CD4-positive, alpha-beta memory T cell (primary cell): Measurements from ENCODE around the gene LST1. TPM values are rescaled to one million over a fixed set of nuclear protein-coding genes. Genes with fewer than 3 reads are reported as not detected.

Experiments
- CTCF ChIA-PET: fragments of 350-600 bp; sonication (Branson Sonifier 250); formaldehyde crosslinking; loops from one replicate; lab custom pipeline; 2021; ENCODE audit warnings: inconsistent platforms; ENCODE audit not compliant: partially characterized antibody; lab: Charles Lee
- POLR2A ChIA-PET: fragments of 350-600 bp; sonication (Branson Sonifier 250); formaldehyde crosslinking; loops from one replicate; lab custom pipeline; 2021; ENCODE audit not compliant: partially characterized antibody; lab: Charles Lee
- DNase-seq, 5 donors: peaks; one replicate each; pipeline versions ENCODE4 v3.0.0 to v3.0.0-alpha.2; 2020 to 2022; ENCODE audit warnings: mixed read lengths in 1 of 5
- H3K27ac ChIP-seq: one replicate; pipeline ENCODE4 v1.7.0; 2013; ENCODE audit warnings: low read depth, low read length
- H3K27me3 ChIP-seq: 2 replicates; pipeline ENCODE4 v1.7.0; 2013; ENCODE audit warnings: mild to moderate bottlenecking, low read length, moderate library complexity; ENCODE audit not compliant: insufficient read depth
- H3K36me3 ChIP-seq: 2 replicates; pipeline ENCODE4 v1.7.0; 2013; ENCODE audit warnings: mild to moderate bottlenecking, low read length, moderate library complexity; ENCODE audit not compliant: insufficient read depth
- H3K4me1 ChIP-seq: 2 replicates; pipeline ENCODE4 v1.7.0; 2013; ENCODE audit warnings: mild to moderate bottlenecking, low read length, moderate library complexity; ENCODE audit not compliant: insufficient read depth
- H3K4me3 ChIP-seq, 2 donors: one replicate each; pipeline ENCODE4 v1.7.0; 2013; ENCODE audit warnings: low read length in 2 of 2, mild to moderate bottlenecking in 1 of 2
- H3K9me3 ChIP-seq, 2 donors: one replicate each; pipeline ENCODE4 v1.7.0; 2013; ENCODE audit warnings: low read length in 2 of 2, control low read depth in 1 of 2; ENCODE audit not compliant: control insufficient read depth in 1 of 2
- H3K27ac Mint-ChIP-seq, 7 donors: one replicate each; pipeline ENCODE4 v1.8.0; 2020 to 2021; ENCODE audit warnings: mixed read lengths in 7 of 7, mild to moderate bottlenecking in 6 of 7, inconsistent platforms in 3 of 7, moderate library complexity in 3 of 7
- H3K27me3 Mint-ChIP-seq, 2 donors: one replicate each; pipeline ENCODE4 v1.8.0; 2020 to 2021; ENCODE audit warnings: mixed read lengths in 2 of 2
- H3K36me3 Mint-ChIP-seq, 2 donors: one replicate each; pipeline ENCODE4 v1.8.0; 2020 to 2021; ENCODE audit warnings: mixed read lengths in 2 of 2, inconsistent platforms in 1 of 2, mild to moderate bottlenecking in 1 of 2
- H3K4me1 Mint-ChIP-seq, 4 donors: one replicate each; pipeline ENCODE4 v1.8.0; 2020 to 2021; ENCODE audit warnings: mixed read lengths in 4 of 4, mild to moderate bottlenecking in 1 of 4
- H3K4me3 Mint-ChIP-seq, 8 donors: one replicate each; pipeline ENCODE4 v1.8.0; 2020 to 2021; ENCODE audit warnings: mixed read lengths in 8 of 8, mild to moderate bottlenecking in 7 of 8, moderate library complexity in 6 of 8, inconsistent platforms in 3 of 8
- H3K9me3 Mint-ChIP-seq, 8 donors: one replicate each; pipeline ENCODE4 v1.8.0; 2020 to 2021; ENCODE audit warnings: mixed read lengths in 8 of 8, mild to moderate bottlenecking in 5 of 8, inconsistent platforms in 3 of 8, moderate library complexity in 1 of 8
- intact Hi-C: fragments of 100-400 bp; cut with micrococcal nuclease; formaldehyde crosslinking; loops from one replicate; pipeline ENCODE4 v1.15.1; 2023
- polyA plus RNA-seq, 2 donors: library from polyadenylated mRNA; unstranded; fragments of 300-500 nt; fragmentation: Illumina TruSeq; gene quantifications; one replicate each; pipeline ENCODE4 v1.2.3, GENCODE V29; 2021
- total RNA-seq, 2 experiments: library from RNA; stranded (reverse); gene quantifications; one replicate each; pipeline ENCODE4 v1.2.3, GENCODE V29; 2021

Gene LST1
- total and polyA plus RNA-seq, 4 experiments from 2014 or later, result 13.6 to 34.8 (median 25.3) TPM

DNA sequence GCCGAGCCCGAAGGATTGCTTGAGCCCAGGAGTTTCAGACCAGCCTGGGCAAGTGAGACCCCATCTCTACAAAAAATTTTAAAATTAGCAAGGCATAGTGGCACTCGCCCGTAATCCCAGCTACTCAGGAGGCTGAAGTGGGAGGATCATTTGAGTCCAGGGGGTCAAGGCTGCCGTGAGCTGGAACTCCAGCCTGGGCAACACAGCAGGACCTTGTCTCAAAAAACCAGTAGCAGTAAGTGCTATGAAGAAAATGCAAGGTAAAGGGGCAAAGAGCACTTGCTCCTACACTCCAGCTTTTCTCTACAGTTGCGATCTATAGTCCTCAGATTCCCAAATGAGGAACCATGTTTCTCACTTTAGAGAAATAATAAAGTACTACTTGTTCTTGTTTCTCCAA is 42.4 kb upstream of the LST1 start:
- POLR2A ChIA-PET, result interaction anchor here (3.2 to 52.5 kb wide), 3 partner anchors 39 to 108 kb away, joined by 24 to 3597 read pairs (median 152); partner anchors contain the start of genes BAG6, LST1, LTA and LTB
- peak overlapping the region in 1 of 7 donors; percentile 100 for H3K27ac Mint-ChIP-seq

GRCh38 chr6:31544676-31545075 is 41.4 kb upstream of the LST1 start:
- CTCF ChIA-PET, result interaction anchor here (21.7 to 35.1 kb wide), 2 partner anchors 37 to 54 kb away, joined by 595 to 1152 read pairs; partner anchors contain the start of genes LST1, LTB, NCR3 and TNF
- no peak for DNase-seq
- Mint-ChIP-seq H3K9me3 (peaks cover 0 to 4% (median 0%) of the 10 kb centered on the region in 8 donors), H3K27ac (peak overlapping the region in 4 of 7 donors; percentile 9 to 29 (median 24)), H3K36me3 (peaks cover 14 to 24% of the 10 kb centered on the region in 2 donors), H3K27me3 (no peaks in the 10 kb centered on the region), H3K4me3 (peak overlapping the region in 1 of 8 donors; percentile 2), H3K4me1 (peaks cover 32 to 65% (median 47%) of the 10 kb centered on the region in 4 donors)
- POLR2A ChIA-PET, result interaction anchor here (52.5 kb wide), 1 partner anchor 38 kb away, joined by 3597 read pairs; the partner anchor contains the start of genes LST1, LTA, LTB and NCR3
- H3K9me3 ChIP-seq, result no peaks in the 10 kb centered on the region
- no peak overlapping the region for H3K4me3 ChIP-seq
- peaks cover 12% of the 10 kb centered on the region for H3K36me3 ChIP-seq
- intact Hi-C loops, result loop anchor here (5.0 kb wide), 3 partner anchors 272 to 413 kb away; partner anchors contain the start of genes HLA-C, HSPA1A, HSPA1L and NELFE
- peaks cover 52% of the 10 kb centered on the region for H3K4me1 ChIP-seq
- no peak overlapping the region for H3K27ac ChIP-seq
- H3K27me3 ChIP-seq, result no peaks in the 10 kb centered on the region

More for the DNA sequence above, 42.4 kb upstream of the LST1 start:
- CTCF ChIA-PET, result interaction anchor here (1.5 to 35.1 kb wide), 3 partner anchors 50 to 283 kb away, joined by 3 to 1152 read pairs (median 49); partner anchors contain the start of gene NCR3
- Histone ChIP-seq H3K4me1 (peaks cover 59% of the 10 kb centered on the region), H3K9me3 (no peaks in the 10 kb centered on the region), H3K4me3 (no peak overlapping the region), H3K27ac (peak overlapping the region; percentile 94), H3K27me3 (no peaks in the 10 kb centered on the region), H3K36me3 (peaks cover 18% of the 10 kb centered on the region)
- Mint-ChIP-seq H3K4me3 (peak overlapping the region in 1 of 8 donors; percentile 37), H3K4me1 (peaks cover 40 to 71% (median 54%) of the 10 kb centered on the region in 4 donors), H3K9me3 (peaks cover 0 to 4% (median 0%) of the 10 kb centered on the region in 8 donors), H3K27me3 (no peaks in the 10 kb centered on the region), H3K36me3 (peaks cover 23 to 35% of the 10 kb centered on the region in 2 donors)
- no peak for DNase-seq
- intact Hi-C loops, result loop anchor here (2.0 to 5.0 kb wide), 3 partner anchors 143 to 274 kb away; partner anchors contain the start of genes HLA-C, HSPA1A and HSPA1L

DNA sequence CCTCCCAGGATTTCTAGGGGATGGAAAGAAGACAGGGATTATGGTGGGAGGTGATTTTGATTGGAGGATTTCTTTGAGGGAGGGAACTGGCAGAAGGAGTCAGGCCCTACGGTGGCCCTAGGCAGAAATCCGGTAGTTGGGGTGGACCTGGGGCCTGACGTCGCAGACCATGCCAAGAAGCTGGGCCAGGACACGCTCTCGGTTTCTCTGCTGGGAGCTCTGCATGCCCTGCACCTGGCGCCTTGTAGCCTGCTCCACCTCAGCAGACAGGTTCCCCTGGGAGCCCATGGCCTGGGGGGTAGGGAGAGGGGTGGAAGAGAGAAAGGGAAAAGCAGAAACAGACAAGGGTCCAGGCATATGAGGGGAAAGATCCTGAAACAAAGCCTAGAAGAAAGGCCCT is 40.8 kb upstream of the LST1 start:
- Mint-ChIP-seq H3K9me3 (peaks cover 0 to 2% (median 0%) of the 10 kb centered on the region in 8 donors), H3K27me3 (no peaks in the 10 kb centered on the region), H3K4me1 (peaks cover 26 to 59% (median 41%) of the 10 kb centered on the region in 4 donors), H3K36me3 (peaks cover 8 to 20% of the 10 kb centered on the region in 2 donors), H3K4me3 (peak overlapping the region in 2 of 8 donors; percentile 7 to 43), H3K27ac (peak overlapping the region in 1 of 7 donors; percentile 9)
- Histone ChIP-seq H3K36me3 (peaks cover 6% of the 10 kb centered on the region), H3K4me1 (peaks cover 45% of the 10 kb centered on the region), H3K27me3 (no peaks in the 10 kb centered on the region), H3K9me3 (no peaks in the 10 kb centered on the region), H3K4me3 (no peak overlapping the region), H3K27ac (no peak overlapping the region)
- no peak for DNase-seq
- intact Hi-C loops, result loop anchor here (5.0 kb wide), 1 partner anchor 412 kb away; the partner anchor contains the start of genes NELFE and SKIC2
- CTCF ChIA-PET, result interaction anchor here (2.3 to 35.1 kb wide), 3 partner anchors 37 to 407 kb away, joined by 5 to 1152 read pairs (median 595); partner anchors contain the start of genes LST1, LTB, NCR3 and TNF
- POLR2A ChIA-PET, result interaction anchor here (52.5 kb wide), 1 partner anchor 37 kb away, joined by 3597 read pairs; the partner anchor contains the start of genes LST1, LTA, LTB and NCR3

DNA sequence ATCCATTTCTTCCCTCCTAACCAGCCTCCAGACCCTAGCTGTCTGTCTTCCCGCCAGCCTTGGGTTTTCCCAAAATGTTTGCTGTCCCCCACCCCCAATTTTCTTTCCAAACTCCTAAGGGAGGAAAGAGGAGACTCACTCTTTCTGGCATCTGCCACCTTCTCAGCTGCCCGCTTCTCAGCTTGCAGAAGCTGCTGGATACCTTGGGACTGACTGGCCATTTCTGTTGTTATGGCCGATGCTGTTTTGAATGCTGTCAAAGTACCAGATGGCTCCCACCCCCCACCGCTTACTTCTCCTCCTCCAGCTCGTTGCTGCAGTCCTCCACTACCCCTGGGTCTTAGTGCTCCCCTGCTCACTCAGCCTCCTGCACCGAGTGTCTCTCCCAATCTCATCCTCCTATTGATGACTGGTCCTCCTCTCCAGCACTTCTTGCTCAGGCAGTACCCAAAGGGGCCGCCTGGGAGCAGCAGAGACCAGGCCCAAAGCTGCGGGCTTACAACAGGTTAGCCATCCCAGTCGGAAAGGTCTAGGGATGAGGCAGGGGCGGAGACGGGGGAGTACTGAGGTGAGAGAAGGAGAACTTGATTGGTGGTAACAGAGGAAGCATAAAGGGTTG is 39.6 kb upstream of the LST1 start, which contains the start of gene ATP6V1G2:
ATP6V1G2 (minus strand) TSS at position 270 of the 619 bp plus-strand sequence; CDS start at position 221, 49 bp downstream.
- POLR2A ChIA-PET, result interaction anchor here (0.6 to 52.5 kb wide), 8 partner anchors 8 to 106 kb away, joined by 3 to 3597 read pairs (median 4); partner anchors contain the start of genes LST1, LTA, LTB and MICB
- peak; percentile 76 to 87 (median 80) for DNase-seq
- Histone ChIP-seq H3K36me3 (peaks cover 4% of the 10 kb centered on the region), H3K27ac (peak within 1 kb of the TSS; percentile 85), H3K4me3 (peak within 1 kb of the TSS; percentile 55 to 79), H3K9me3 (no peaks in the 10 kb centered on the region), H3K27me3 (no peaks in the 10 kb centered on the region), H3K4me1 (peaks cover 45% of the 10 kb centered on the region)
- Mint-ChIP-seq H3K9me3 (peaks cover 0 to 2% (median 0%) of the 10 kb centered on the region in 8 donors), H3K4me3 (peak within 1 kb of the TSS; percentile 85 to 93 (median 88)), H3K27ac (peak within 1 kb of the TSS; percentile 93 to 99 (median 97)), H3K36me3 (peaks cover 0 to 15% of the 10 kb centered on the region in 2 donors), H3K27me3 (no peaks in the 10 kb centered on the region), H3K4me1 (peaks cover 23 to 53% (median 37%) of the 10 kb centered on the region in 4 donors)
- CTCF ChIA-PET, result interaction anchor here (0.9 to 35.1 kb wide), 9 partner anchors 10 to 406 kb away, joined by 3 to 1152 read pairs (median 5); partner anchors contain the start of genes LST1, LTB, NCR3 and TNF
- intact Hi-C loops, result loop anchor here (1.0 to 5.0 kb wide), 4 partner anchors 52 to 411 kb away; partner anchors contain the start of genes GPANK1, NELFE and SKIC2

DNA sequence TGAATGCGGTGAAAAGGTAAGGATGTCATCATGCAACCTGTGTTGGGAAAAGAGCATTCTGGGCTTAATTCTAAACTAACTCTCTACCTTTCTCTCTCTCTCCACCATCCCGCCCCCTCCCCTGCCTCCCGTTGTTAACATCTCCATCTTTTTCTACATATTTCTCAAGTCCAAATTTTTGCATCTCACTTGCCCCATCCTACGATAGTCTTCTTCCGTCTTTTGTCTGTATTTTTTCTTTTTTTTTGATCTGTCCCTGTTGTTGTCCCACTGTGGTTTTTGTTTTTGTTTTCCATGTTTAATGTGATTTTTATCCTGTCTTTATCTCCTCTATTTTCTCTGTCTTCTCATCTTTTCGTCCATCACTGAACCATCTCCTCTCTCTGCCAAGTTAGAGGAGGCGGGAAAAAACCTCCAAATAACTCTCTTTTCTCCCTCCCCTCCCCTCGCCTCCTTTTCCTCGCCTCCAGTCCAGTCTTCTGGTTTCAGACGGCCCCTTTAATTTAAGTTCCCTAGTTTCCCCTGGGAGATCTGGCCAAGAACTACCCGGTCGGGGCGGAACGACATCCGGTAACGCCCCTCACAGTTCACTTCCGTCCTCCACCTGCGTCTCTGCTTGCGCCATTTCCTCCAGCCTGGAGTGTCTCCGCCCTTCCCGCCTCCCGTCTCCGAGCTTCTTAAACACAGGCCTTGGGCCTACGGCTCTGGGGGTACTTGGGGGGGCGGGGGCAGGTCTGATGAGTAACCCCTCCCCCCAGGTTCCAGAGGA is 38.9 kb upstream of the LST1 start, which contains the start of gene NFKBIL1:
NFKBIL1 (plus strand) TSS at position 651 of the 769 bp plus-strand sequence; CDS start at position 738, 87 bp downstream.
- peak within 1 kb of the TSS; percentile 55 to 79 for H3K4me3 ChIP-seq
- Mint-ChIP-seq H3K4me1 (peaks cover 24 to 49% (median 36%) of the 10 kb centered on the region in 4 donors), H3K36me3 (peaks cover 0 to 10% of the 10 kb centered on the region in 2 donors), H3K4me3 (peak within 1 kb of the TSS; percentile 85 to 93 (median 88)), H3K9me3 (no peaks in the 10 kb centered on the region), H3K27ac (peak within 1 kb of the TSS; percentile 93 to 99 (median 97)), H3K27me3 (no peaks in the 10 kb centered on the region)
- H3K27ac ChIP-seq, result peak within 1 kb of the TSS; percentile 85
- peak; percentile 83 to 91 (median 85) for DNase-seq
- H3K36me3 ChIP-seq, result peaks cover 4% of the 10 kb centered on the region
- H3K27me3 ChIP-seq, result no peaks in the 10 kb centered on the region
- ChIA-PET POLR2A (interaction anchor here (0.6 to 52.5 kb wide), 12 partner anchors 9 to 118 kb away, joined by 3 to 3597 read pairs (median 3); partner anchors contain the start of genes GPANK1, LST1, LTA and LTB), CTCF (interaction anchor here (0.6 to 35.1 kb wide), 12 partner anchors 9 to 405 kb away, joined by 3 to 1152 read pairs (median 5); partner anchors contain the start of genes LST1, LTB, NCR3 and TNF)
- intact Hi-C loops, result loop anchor here (1.0 to 5.0 kb wide), 10 partner anchors 33 to 410 kb away; partner anchors contain the start of genes ABHD16A, BAG6, GPANK1 and NELFE
- H3K9me3 ChIP-seq, result no peaks in the 10 kb centered on the region
- peaks cover 45% of the 10 kb centered on the region for H3K4me1 ChIP-seq
